DND-41 (cell line): ENCODE data around the gene HCRTR1.

Experiments used
- ATAC-seq: fragments of 200-7000 bp; cut with Tn5 transposase; 3 replicates; pipeline ENCODE4 v1.9.1; 2021; ENCODE audit warnings: low read depth; ENCODE audit not compliant: insufficient read depth
- DNase-seq: peaks from one replicate; pipeline ENCODE4 v3.0.0-alpha.2; 2020
- H2AFZ ChIP-seq: 2 replicates; pipeline ENCODE4 v1.6.0; 2012; ENCODE audit warnings: low read depth, low read length
- H3K27ac ChIP-seq: 2 replicates; pipeline ENCODE4 v1.5.1; 2012; ENCODE audit warnings: low read length, inconsistent platforms
- H3K27me3 ChIP-seq: fragments of 200-600 bp; sonication (generic); 2 replicates; pipeline ENCODE4 v1.6.0; 2012; ENCODE audit warnings: low read length, mild to moderate bottlenecking, inconsistent platforms; ENCODE audit not compliant: insufficient read depth, poor library complexity
- H3K36me3 ChIP-seq: 2 replicates; pipeline ENCODE4 v1.5.1; 2012; ENCODE audit warnings: low read length, inconsistent platforms; ENCODE audit not compliant: insufficient read depth
- H3K4me1 ChIP-seq: 2 replicates; pipeline ENCODE4 v1.5.1; 2012; ENCODE audit warnings: mild to moderate bottlenecking, low read length; ENCODE audit not compliant: insufficient read depth
- H3K4me2 ChIP-seq: 2 replicates; pipeline ENCODE4 v1.6.0; 2012; ENCODE audit warnings: mild to moderate bottlenecking, moderate library complexity, low read length, inconsistent platforms; ENCODE audit not compliant: insufficient read depth
- H3K4me3 ChIP-seq, 2 experiments: fragments of 200-600 bp in 1 of 2; shearing (Covaris generic) in 1 of 2; 2 replicates each; pipeline ENCODE4 v1.5.1; 2012 to 2016; ENCODE audit warnings: inconsistent platforms in 2 of 2, low read length in 2 of 2, mild to moderate bottlenecking in 2 of 2, low read depth in 1 of 2, moderate library complexity in 1 of 2
- H3K79me2 ChIP-seq: 2 replicates; pipeline ENCODE4 v1.6.0; 2012; ENCODE audit warnings: low read length, inconsistent platforms; ENCODE audit not compliant: insufficient read depth
- H3K9ac ChIP-seq: 2 replicates; pipeline ENCODE4 v1.6.0; 2012; ENCODE audit warnings: low read depth, mild to moderate bottlenecking, inconsistent platforms, low read length, moderate library complexity
- H3K9me3 ChIP-seq: 2 replicates; pipeline ENCODE4 v1.5.1; 2012; ENCODE audit warnings: low read length, moderate library complexity, mild to moderate bottlenecking, inconsistent platforms; ENCODE audit not compliant: insufficient read depth, severe bottlenecking
- H4K20me1 ChIP-seq: 2 replicates; pipeline ENCODE4 v1.6.0; 2012; ENCODE audit warnings: low read length; ENCODE audit not compliant: insufficient read depth
- EZH2 ChIP-seq: IDR thresholded peaks from 3 replicates; pipeline ENCODE4 v1.6.1; 2012; ENCODE audit warnings: borderline replicate concordance, low read depth, mild to moderate bottlenecking, moderate library complexity, low read length, inconsistent platforms; ENCODE audit not compliant: severe bottlenecking
- TF ChIP-seq, protein P1 (sequence below): IDR thresholded peaks from 2 replicates; pipeline ENCODE4 v1.5.1; 2012; ENCODE audit warnings: borderline replicate concordance, low read length, moderate library complexity, mild to moderate bottlenecking; ENCODE audit not compliant: poor library complexity, severe bottlenecking; ENCODE audit errors: extremely low read depth

Gene HCRTR1

GRCh38 chr1:31609514-31610118 is 7.9 kb upstream of the HCRTR1 start:
- TF ChIP-seq, protein P1, sequence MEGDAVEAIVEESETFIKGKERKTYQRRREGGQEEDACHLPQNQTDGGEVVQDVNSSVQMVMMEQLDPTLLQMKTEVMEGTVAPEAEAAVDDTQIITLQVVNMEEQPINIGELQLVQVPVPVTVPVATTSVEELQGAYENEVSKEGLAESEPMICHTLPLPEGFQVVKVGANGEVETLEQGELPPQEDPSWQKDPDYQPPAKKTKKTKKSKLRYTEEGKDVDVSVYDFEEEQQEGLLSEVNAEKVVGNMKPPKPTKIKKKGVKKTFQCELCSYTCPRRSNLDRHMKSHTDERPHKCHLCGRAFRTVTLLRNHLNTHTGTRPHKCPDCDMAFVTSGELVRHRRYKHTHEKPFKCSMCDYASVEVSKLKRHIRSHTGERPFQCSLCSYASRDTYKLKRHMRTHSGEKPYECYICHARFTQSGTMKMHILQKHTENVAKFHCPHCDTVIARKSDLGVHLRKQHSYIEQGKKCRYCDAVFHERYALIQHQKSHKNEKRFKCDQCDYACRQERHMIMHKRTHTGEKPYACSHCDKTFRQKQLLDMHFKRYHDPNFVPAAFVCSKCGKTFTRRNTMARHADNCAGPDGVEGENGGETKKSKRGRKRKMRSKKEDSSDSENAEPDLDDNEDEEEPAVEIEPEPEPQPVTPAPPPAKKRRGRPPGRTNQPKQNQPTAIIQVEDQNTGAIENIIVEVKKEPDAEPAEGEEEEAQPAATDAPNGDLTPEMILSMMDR = no peak
- no peak for TF ChIP-seq EZH2
- Histone ChIP-seq H2AFZ (no peak overlapping the region), H3K27ac (no peak overlapping the region)

DNA sequence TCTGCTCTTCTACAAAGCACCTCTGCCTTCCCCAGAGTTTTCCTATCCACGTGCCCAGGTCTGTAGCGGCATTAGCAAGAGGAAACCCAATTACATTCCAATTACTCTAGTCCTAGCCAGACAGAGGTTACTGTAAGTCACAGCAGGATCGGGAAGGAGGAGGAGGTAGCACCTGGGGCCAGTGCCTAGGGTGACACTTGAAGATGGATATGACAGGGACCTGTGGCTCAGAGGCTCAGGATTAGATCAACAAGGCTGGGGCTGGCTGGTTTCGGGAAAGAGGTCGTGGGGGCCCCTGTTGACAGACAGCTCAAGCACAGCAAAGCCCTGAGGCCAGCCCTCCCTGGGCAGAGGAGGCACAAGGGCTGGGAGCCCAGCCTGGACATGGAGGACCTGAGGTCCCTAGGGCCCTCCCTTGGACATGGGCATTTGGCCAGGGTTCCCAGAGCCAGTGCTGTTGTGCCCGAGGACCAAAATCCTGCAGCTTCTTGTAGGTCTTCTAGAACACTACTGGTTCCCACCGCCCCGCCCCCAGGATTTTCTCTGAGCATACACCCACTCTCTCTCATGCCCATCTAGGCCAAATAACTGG is 3.0 kb upstream of the HCRTR1 start:
- no peaks in the 10 kb centered on the region for H3K79me2 ChIP-seq
- no peaks in the 10 kb centered on the region for H3K36me3 ChIP-seq
- H3K4me3 ChIP-seq = no peak overlapping the region
- H4K20me1 ChIP-seq = 0 out of 2 replicates have a peak, but pooled peaks cover 8% of the 10 kb centered on the region
- no peak for DNase-seq
- H3K27me3 ChIP-seq = peaks cover 11% of the 10 kb centered on the region
- H3K9ac ChIP-seq = no peak overlapping the region
- TF ChIP-seq, protein P1 = no peak
- no peak for TF ChIP-seq EZH2
- no peaks in the 10 kb centered on the region for H3K9me3 ChIP-seq
- H3K4me2 ChIP-seq = no peak overlapping the region
- no peak for ATAC-seq
- no peak overlapping the region for H2AFZ ChIP-seq
- H3K4me1 ChIP-seq = no peaks in the 10 kb centered on the region
- H3K27ac ChIP-seq = no peak overlapping the region

More at GRCh38 chr1:31609514-31610118, 7.9 kb upstream of the HCRTR1 start:
- no peak overlapping the region for H3K4me2 ChIP-seq
- no peaks in the 10 kb centered on the region for H3K36me3 ChIP-seq
- no peak overlapping the region for H3K4me3 ChIP-seq
- no peaks in the 10 kb centered on the region for H3K4me1 ChIP-seq
- H4K20me1 ChIP-seq = no peaks in the 10 kb centered on the region
- no peaks in the 10 kb centered on the region for H3K27me3 ChIP-seq
- DNase-seq (no peak), ATAC-seq (no peak)
- no peaks in the 10 kb centered on the region for H3K79me2 ChIP-seq
- H3K9ac ChIP-seq = no peak overlapping the region
- H3K9me3 ChIP-seq = no peaks in the 10 kb centered on the region

- Histone ChIP-seq H3K79me2 (no peaks in the 10 kb centered on the region), H3K27ac (no peak overlapping the region), H3K9me3 (no peaks in the 10 kb centered on the region), H3K27me3 (peaks cover 11% of the 10 kb centered on the region), H3K9ac (no peak overlapping the region), H3K4me3 (no peak overlapping the region), H4K20me1 (0 out of 2 replicates have a peak, but pooled peaks cover 8% of the 10 kb centered on the region), H3K4me2 (no peak overlapping the region), H2AFZ (no peak overlapping the region), H3K4me1 (no peaks in the 10 kb centered on the region), H3K36me3 (no peaks in the 10 kb centered on the region)
- no peak for TF ChIP-seq EZH2
- TF ChIP-seq, protein P1 = no peak
- no peak for ATAC-seq
- DNase-seq = no peak
Measured at GRCh38 chr1:31615414-31615813, 2.1 kb upstream of the HCRTR1 start.
